HG03342 (cell line): ENCODE data around the gene ANKFN1.

ENCODE experiments used
- ATAC-seq: cut with Tn5 transposase; IDR thresholded peaks from one replicate; pipeline ENCODE4 v1.9.1; 2021; ENCODE audit warnings: mild to moderate bottlenecking, moderate library complexity; ENCODE audit not compliant: unreplicated experiment

The ANKFN1 gene

GRCh38 chr17:56146534-56146933, 6.7 kb upstream of the ANKFN1 start:
- ATAC-seq = no peak

- ATAC-seq = no peak
These were observed 4.9 kb upstream of the ANKFN1 start for GRCh38 chr17:56148333-56148732.

GRCh38 chr17:56149266-56150036, 3.8 kb upstream of the ANKFN1 start:
- ATAC-seq = no peak

- ATAC-seq = no peak
These were observed 2.6 kb upstream of the ANKFN1 start for GRCh38 chr17:56150649-56151048.

GRCh38 chr17:56157845-56158244, 4.6 kb downstream of the ANKFN1 start:
- no peak for ATAC-seq

- no peak for ATAC-seq
These were observed 5.1 kb downstream of the ANKFN1 start for GRCh38 chr17:56158344-56158743.

- ATAC-seq = no peak
These were observed 5.9 kb downstream of the ANKFN1 start for GRCh38 chr17:56158915-56159825.

GRCh38 chr17:56159826-56160380, 6.6 kb downstream of the ANKFN1 start:
- ATAC-seq = no peak

- ATAC-seq = no peak
These were observed 7.1 kb downstream of the ANKFN1 start for GRCh38 chr17:56160422-56160821.

- no peak for ATAC-seq
These were observed 11.9 kb downstream of the ANKFN1 start for GRCh38 chr17:56165072-56165641.

GRCh38 chr17:56167491-56167890, 14.2 kb downstream of the ANKFN1 start:
- ATAC-seq = no peak

- no peak for ATAC-seq
These were observed 16.3 kb downstream of the ANKFN1 start for GRCh38 chr17:56169621-56170020.

- ATAC-seq = no peak
These were observed 18.1 kb downstream of the ANKFN1 start for GRCh38 chr17:56171186-56171959.

- ATAC-seq = no peak
These were observed 19.3 kb downstream of the ANKFN1 start for GRCh38 chr17:56172517-56172982.

GRCh38 chr17:56173026-56173425, 19.8 kb downstream of the ANKFN1 start:
- no peak for ATAC-seq

GRCh38 chr17:56173958-56174835, 20.9 kb downstream of the ANKFN1 start:
- no peak for ATAC-seq

- no peak for ATAC-seq
These were observed 22.2 kb downstream of the ANKFN1 start for GRCh38 chr17:56175299-56175955.

- ATAC-seq = no peak
These were observed 22.8 kb downstream of the ANKFN1 start for GRCh38 chr17:56176091-56176490.

- ATAC-seq = no peak
These were observed 24.1 kb downstream of the ANKFN1 start for GRCh38 chr17:56177361-56177760.
